Measurements from ENCODE around the gene SEMA4C. TPM values are rescaled to one million over a fixed set of nuclear protein-coding genes. Genes with fewer than 3 reads are reported as not detected.

Gene SEMA4C
- 40.1 TPM for polyA plus RNA-seq (2013, experiment 1 of 2)
- 39.2 TPM for polyA plus RNA-seq (2013, experiment 2 of 2)

GRCh38 chr2:96869822-96870625 lies at the start of gene SEMA4C:
Gene SEMA4C, minus strand, starts transcription at chr2:96870080. Its CDS starts 2,194 bp downstream, at chr2:96867886.
- Histone ChIP-seq H2BK120ac (ENCODE audit: low read depth, low read length) (peak within 1 kb of the TSS; percentile 88), H3K27me3 (ENCODE audit: control insufficient read depth in 3 of 3, insufficient read depth in 3 of 3, low read depth in 1 of 3, low read length in 3 of 3) (no peaks in the 10 kb centered on the region), H2AFZ (ENCODE audit: low read length) (peak within 1 kb of the TSS; percentile 90), H3K4me2 (ENCODE audit: insufficient read depth, low read length, poor library complexity, severe bottlenecking) (peak within 1 kb of the TSS; percentile 72), H3K4me3 (ENCODE audit: low read length in 2 of 2) (peak within 1 kb of the TSS; percentile 93 to 95), H3K14ac (ENCODE audit: low read length) (peak within 1 kb of the TSS; percentile 99), H4K91ac (ENCODE audit: low read depth, low read length, poor library complexity) (no peak within 1 kb of the TSS), H2AK5ac (ENCODE audit: low read depth, low read length) (peak within 1 kb of the TSS; percentile 90), H3K18ac (ENCODE audit: low read length) (peak within 1 kb of the TSS; percentile 100), H3K4ac (ENCODE audit: low read length) (no peak within 1 kb of the TSS), H2BK15ac (ENCODE audit: low read length) (peak within 1 kb of the TSS; percentile 91), H3K9me3 (replicated peaks in 1 of 2; ENCODE audit: control insufficient read depth in 2 of 2, insufficient read depth in 1 of 2, low read depth in 1 of 2, low read length in 2 of 2) (no peaks in the 10 kb centered on the region), H3K79me1 (ENCODE audit: low read depth, low read length) (peaks cover 31% of the 10 kb centered on the region), H3K9ac (ENCODE audit: low read depth, low read length, poor library complexity) (peak within 1 kb of the TSS; percentile 99), H3K36me3 (replicated peaks in 1 of 2; ENCODE audit: control insufficient read depth in 2 of 2, insufficient read depth in 2 of 2, low read length in 2 of 2) (peaks cover 26 to 29% of the 10 kb centered on the region in 2 donors), H4K8ac (ENCODE audit: low read depth, low read length) (peak within 1 kb of the TSS; percentile 77), H2BK5ac (ENCODE audit: low read length) (peak within 1 kb of the TSS; percentile 88), H3K4me1 (ENCODE audit: control insufficient read depth in 2 of 2, insufficient read depth in 1 of 2, low read depth in 1 of 2, low read length in 2 of 2) (peaks cover 17 to 22% of the 10 kb centered on the region in 2 donors), H2BK12ac (ENCODE audit: low read length) (peak within 1 kb of the TSS; percentile 12), H3K27ac (replicated peaks; ENCODE audit: low read length) (peak within 1 kb of the TSS; percentile 91), H3K23ac (ENCODE audit: low read depth, low read length, poor library complexity) (peak within 1 kb of the TSS; percentile 97)
- no peak for DNase-seq (ENCODE audit: low spot score)
- no CpG with 5 or more reads among the region's 93 CpGs for WGBS, 2 donors (ENCODE audit: extremely low coverage in 2 of 2, insufficient read length in 2 of 2, insufficient replicate concordance in 1 of 2)

DNA sequence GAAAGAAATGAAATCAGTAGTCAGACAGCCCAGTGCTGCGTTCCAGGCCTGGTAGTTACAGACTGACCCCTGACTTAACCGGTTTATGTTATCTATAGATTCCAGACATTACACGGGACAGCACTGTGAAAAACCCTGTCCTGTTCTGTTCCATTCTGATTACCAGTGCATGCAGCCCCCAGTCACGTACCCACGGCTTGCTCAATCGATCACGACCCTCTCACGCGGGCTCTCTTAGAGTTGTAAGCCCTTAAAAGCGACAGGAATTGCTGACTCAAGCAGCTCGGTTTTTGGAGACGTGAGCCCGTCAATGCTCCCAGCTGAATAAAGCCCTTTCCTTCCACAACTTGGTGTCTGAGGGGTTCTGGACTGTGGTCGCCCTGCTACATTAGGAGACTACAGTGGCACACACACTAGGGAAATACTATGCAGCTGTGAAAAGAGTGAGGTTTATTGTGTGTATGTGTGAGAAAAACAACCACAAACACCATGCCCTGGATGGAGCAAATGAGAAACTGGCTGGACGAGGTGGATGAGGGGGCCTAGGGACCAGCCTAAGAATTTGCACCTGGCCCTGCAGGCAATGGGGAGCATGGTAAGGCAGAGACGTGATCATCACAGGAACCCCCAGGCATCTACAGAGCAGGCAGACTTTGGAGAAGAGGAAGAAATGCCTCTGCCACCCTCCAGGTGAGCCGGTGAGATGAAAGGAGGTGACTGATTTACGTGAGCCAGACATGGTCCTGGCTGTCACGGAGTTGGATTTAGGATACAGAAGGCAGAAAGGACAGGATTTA lies 49.1 kb upstream of the SEMA4C start:
- no peak overlapping the region for H3K4me2 ChIP-seq (ENCODE audit: insufficient read depth, low read length, poor library complexity, severe bottlenecking)

GRCh38 chr2:96918092-96918753 lies 48.3 kb upstream of the SEMA4C start:
- Histone ChIP-seq H3K9ac (ENCODE audit: low read depth, low read length, poor library complexity) (no peak overlapping the region), H3K4me1 (ENCODE audit: control insufficient read depth in 2 of 2, insufficient read depth in 1 of 2, low read depth in 1 of 2, low read length in 2 of 2) (no peaks in the 10 kb centered on the region), H2AK5ac (ENCODE audit: low read depth, low read length) (no peak overlapping the region), H3K27me3 (ENCODE audit: control insufficient read depth in 3 of 3, insufficient read depth in 3 of 3, low read depth in 1 of 3, low read length in 3 of 3) (peaks cover 0 to 23% (median 0%) of the 10 kb centered on the region in 3 experiments), H3K4ac (ENCODE audit: low read length) (no peak overlapping the region), H2BK12ac (ENCODE audit: low read length) (no peak overlapping the region), H4K8ac (ENCODE audit: low read depth, low read length) (no peak overlapping the region), H3K27ac (replicated peaks; ENCODE audit: low read length) (no peak overlapping the region), H3K14ac (ENCODE audit: low read length) (no peak overlapping the region), H3K4me3 (ENCODE audit: low read length in 2 of 2) (no peak overlapping the region), H2BK120ac (ENCODE audit: low read depth, low read length) (no peak overlapping the region), H3K4me2 (ENCODE audit: insufficient read depth, low read length, poor library complexity, severe bottlenecking) (no peak overlapping the region), H3K9me3 (replicated peaks in 1 of 2; ENCODE audit: control insufficient read depth in 2 of 2, insufficient read depth in 1 of 2, low read depth in 1 of 2, low read length in 2 of 2) (peaks cover 5 to 14% of the 10 kb centered on the region in 2 donors), H3K23ac (ENCODE audit: low read depth, low read length, poor library complexity) (no peak overlapping the region), H2BK15ac (ENCODE audit: low read length) (no peak overlapping the region), H3K79me1 (ENCODE audit: low read depth, low read length) (no peaks in the 10 kb centered on the region), H4K91ac (ENCODE audit: low read depth, low read length, poor library complexity) (no peak overlapping the region), H3K18ac (ENCODE audit: low read length) (no peak overlapping the region), H3K36me3 (replicated peaks in 1 of 2; ENCODE audit: control insufficient read depth in 2 of 2, insufficient read depth in 2 of 2, low read length in 2 of 2) (no peaks in the 10 kb centered on the region), H2AFZ (ENCODE audit: low read length) (no peak overlapping the region), H2BK5ac (ENCODE audit: low read length) (no peak overlapping the region)
- DNase-seq (ENCODE audit: low spot score): no peak

More for the DNA sequence above, 49.1 kb upstream of the SEMA4C start:
- Histone ChIP-seq H3K23ac (ENCODE audit: low read depth, low read length, poor library complexity) (no peak overlapping the region), H3K4ac (ENCODE audit: low read length) (no peak overlapping the region), H2BK12ac (ENCODE audit: low read length) (no peak overlapping the region), H2BK120ac (ENCODE audit: low read depth, low read length) (no peak overlapping the region), H2BK15ac (ENCODE audit: low read length) (no peak overlapping the region), H3K14ac (ENCODE audit: low read length) (peak overlapping the region; percentile 10), H3K79me1 (ENCODE audit: low read depth, low read length) (no peaks in the 10 kb centered on the region), H3K4me3 (ENCODE audit: low read length in 2 of 2) (no peak overlapping the region), H3K36me3 (replicated peaks in 1 of 2; ENCODE audit: control insufficient read depth in 2 of 2, insufficient read depth in 2 of 2, low read length in 2 of 2) (no peaks in the 10 kb centered on the region), H3K9ac (ENCODE audit: low read depth, low read length, poor library complexity) (no peak overlapping the region), H2AK5ac (ENCODE audit: low read depth, low read length) (no peak overlapping the region), H4K91ac (ENCODE audit: low read depth, low read length, poor library complexity) (no peak overlapping the region), H2BK5ac (ENCODE audit: low read length) (no peak overlapping the region), H3K27me3 (ENCODE audit: control insufficient read depth in 3 of 3, insufficient read depth in 3 of 3, low read depth in 1 of 3, low read length in 3 of 3) (peaks cover 0 to 30% (median 0%) of the 10 kb centered on the region in 3 experiments), H3K18ac (ENCODE audit: low read length) (no peak overlapping the region), H2AFZ (ENCODE audit: low read length) (no peak overlapping the region), H3K9me3 (replicated peaks in 1 of 2; ENCODE audit: control insufficient read depth in 2 of 2, insufficient read depth in 1 of 2, low read depth in 1 of 2, low read length in 2 of 2) (peaks cover 5 to 14% of the 10 kb centered on the region in 2 donors), H4K8ac (ENCODE audit: low read depth, low read length) (no peak overlapping the region), H3K4me1 (ENCODE audit: control insufficient read depth in 2 of 2, insufficient read depth in 1 of 2, low read depth in 1 of 2, low read length in 2 of 2) (no peaks in the 10 kb centered on the region), H3K27ac (replicated peaks; ENCODE audit: low read length) (no peak overlapping the region)
- DNase-seq (ENCODE audit: low spot score): no peak
- WGBS, 2 donors (ENCODE audit: extremely low coverage in 2 of 2, insufficient read length in 2 of 2, insufficient replicate concordance in 1 of 2): no CpG with 5 or more reads among the region's 19 CpGs
